HG02938 (cell line): ENCODE results near the gene COL4A1.

Experiments used
- ATAC-seq: cut with Tn5 transposase; IDR thresholded peaks from one replicate; pipeline ENCODE4 v1.9.1; 2021; ENCODE audit warnings: mild to moderate bottlenecking, moderate library complexity; ENCODE audit not compliant: unreplicated experiment

The COL4A1 gene

GRCh38 chr13:110306960-110307766 lies at the start of gene COL4A1, which contains the start of gene COL4A2:
COL4A1 (minus strand) TSS chr13:110307157; CDS start chr13:110307027, 130 bp downstream.
COL4A2 (plus strand) TSS chr13:110307284; CDS start chr13:110307904, 620 bp downstream.
- no peak for ATAC-seq

GRCh38 chr13:110356362-110356761 lies 49.4 kb upstream of the COL4A1 start:
- ATAC-seq, result no peak

GRCh38 chr13:110354715-110355473 lies 47.9 kb upstream of the COL4A1 start:
- peak; percentile 55 for ATAC-seq

GRCh38 chr13:110354123-110354627 lies 47.2 kb upstream of the COL4A1 start:
- ATAC-seq, result no peak

GRCh38 chr13:110353339-110353977 lies 46.5 kb upstream of the COL4A1 start:
- no peak for ATAC-seq

- ATAC-seq, result no peak
Measured at GRCh38 chr13:110352735-110353134, 45.8 kb upstream of the COL4A1 start.

- no peak for ATAC-seq
Measured at GRCh38 chr13:110351636-110352420, 44.9 kb upstream of the COL4A1 start.

GRCh38 chr13:110350509-110350908 lies 43.6 kb upstream of the COL4A1 start:
- no peak for ATAC-seq

- no peak for ATAC-seq
Measured at GRCh38 chr13:110350049-110350448, 43.1 kb upstream of the COL4A1 start.

GRCh38 chr13:110349239-110349638 lies 42.3 kb upstream of the COL4A1 start:
- ATAC-seq, result no peak

- ATAC-seq, result no peak
Measured at GRCh38 chr13:110348309-110349105, 41.5 kb upstream of the COL4A1 start.

- no peak for ATAC-seq
Measured at GRCh38 chr13:110347535-110348308, 40.8 kb upstream of the COL4A1 start.

GRCh38 chr13:110347088-110347487 lies 40.1 kb upstream of the COL4A1 start:
- no peak for ATAC-seq

- no peak for ATAC-seq
Measured at GRCh38 chr13:110346661-110347067, 39.7 kb upstream of the COL4A1 start.

- no peak for ATAC-seq
Measured at GRCh38 chr13:110345701-110346100, 38.7 kb upstream of the COL4A1 start.

- no peak for ATAC-seq
Measured at GRCh38 chr13:110345266-110345665, 38.3 kb upstream of the COL4A1 start.

GRCh38 chr13:110344320-110344719 lies 37.4 kb upstream of the COL4A1 start:
- no peak for ATAC-seq

- no peak for ATAC-seq
Measured at GRCh38 chr13:110343241-110343865, 36.4 kb upstream of the COL4A1 start.
